Trophoblast cell (in vitro differentiated cells and primary cell): ENCODE results near the gene ABCB8.

Experiments
- DNase-seq, 2 donors: peaks; one replicate each; pipeline ENCODE4 v3.0.0-alpha.2; 2016
- H2AFZ ChIP-seq: 2 replicates; pipeline ENCODE4 v1.6.1; 2013; ENCODE audit warnings: low read length, moderate library complexity, mild to moderate bottlenecking; ENCODE audit not compliant: insufficient read depth, poor library complexity
- H2AK5ac ChIP-seq: 2 replicates; pipeline ENCODE4 v1.6.1; 2013; ENCODE audit warnings: mild to moderate bottlenecking, low read length
- H2BK120ac ChIP-seq: 2 replicates; pipeline ENCODE4 v1.6.1; 2013; ENCODE audit warnings: low read length, mild to moderate bottlenecking, moderate library complexity; ENCODE audit not compliant: insufficient read depth, poor library complexity
- H2BK12ac ChIP-seq: 2 replicates; pipeline ENCODE4 v1.6.1; 2013; ENCODE audit warnings: mild to moderate bottlenecking, low read length, moderate library complexity
- H2BK5ac ChIP-seq: 2 replicates; pipeline ENCODE4 v1.6.1; 2013; ENCODE audit warnings: low read length, low read depth, moderate library complexity, mild to moderate bottlenecking; ENCODE audit not compliant: poor library complexity
- H3K14ac ChIP-seq: 2 replicates; pipeline ENCODE4 v1.6.1; 2013; ENCODE audit warnings: mild to moderate bottlenecking, low read length
- H3K18ac ChIP-seq: 2 replicates; pipeline ENCODE4 v1.6.1; 2013; ENCODE audit warnings: mild to moderate bottlenecking, low read length
- H3K23ac ChIP-seq: 2 replicates; pipeline ENCODE4 v1.6.1; 2013; ENCODE audit warnings: low read length
- H3K27ac ChIP-seq: 2 replicates; pipeline ENCODE4 v1.5.1; 2013; ENCODE audit warnings: low read depth, mild to moderate bottlenecking, inconsistent platforms, low read length, moderate library complexity
- H3K27me3 ChIP-seq: 2 replicates; pipeline ENCODE4 v1.6.1; 2013; ENCODE audit warnings: inconsistent platforms, mild to moderate bottlenecking, low read length, moderate library complexity; ENCODE audit not compliant: insufficient read depth
- H3K36me3 ChIP-seq, 2 experiments: 1 replicate in 1 of 2; 2 replicates in 1 of 2; pipeline ENCODE4 v1.6.1; 2013; ENCODE audit warnings: low read length in 2 of 2, mild to moderate bottlenecking in 2 of 2, moderate library complexity in 1 of 2; ENCODE audit not compliant: insufficient read depth in 2 of 2, control insufficient read depth in 1 of 2
- H3K4ac ChIP-seq: 2 replicates; pipeline ENCODE4 v1.6.1; 2013; ENCODE audit warnings: low read depth, mild to moderate bottlenecking, low read length, moderate library complexity
- H3K4me1 ChIP-seq, 2 experiments: 1 replicate in 1 of 2; 2 replicates in 1 of 2; pipeline ENCODE4 v1.6.1; 2013; ENCODE audit warnings: low read length in 2 of 2, mild to moderate bottlenecking in 2 of 2, moderate library complexity in 1 of 2; ENCODE audit not compliant: insufficient read depth in 2 of 2, control insufficient read depth in 1 of 2
- H3K4me2 ChIP-seq: 2 replicates; pipeline ENCODE4 v1.6.1; 2013; ENCODE audit warnings: inconsistent platforms, mild to moderate bottlenecking, low read length, moderate library complexity
- H3K4me3 ChIP-seq: 2 replicates; pipeline ENCODE4 v1.5.1; 2013; ENCODE audit warnings: mild to moderate bottlenecking, low read depth, low read length, inconsistent platforms
- H3K79me1 ChIP-seq: one replicate; pipeline ENCODE4 v1.6.1; 2013; ENCODE audit warnings: low read length
- H3K79me2 ChIP-seq: 2 replicates; pipeline ENCODE4 v1.6.1; 2013; ENCODE audit warnings: low read length, mild to moderate bottlenecking; ENCODE audit not compliant: control insufficient read depth, insufficient read depth, poor library complexity
- H3K9ac ChIP-seq: 2 replicates; pipeline ENCODE4 v1.6.1; 2013; ENCODE audit warnings: mild to moderate bottlenecking, low read length
- H3K9me3 ChIP-seq: 2 replicates; pipeline ENCODE4 v1.6.1; 2013; ENCODE audit warnings: low read depth, mild to moderate bottlenecking, control low read depth, inconsistent platforms, low read length; ENCODE audit not compliant: insufficient read depth
- H4K12ac ChIP-seq: 2 replicates; pipeline ENCODE4 v1.6.1; 2013; ENCODE audit warnings: low read depth, mild to moderate bottlenecking, low read length, moderate library complexity
- H4K8ac ChIP-seq: 2 replicates; pipeline ENCODE4 v1.6.1; 2013; ENCODE audit warnings: low read depth, mild to moderate bottlenecking, low read length, moderate library complexity
- H4K91ac ChIP-seq: one replicate; pipeline ENCODE4 v1.6.1; 2013; ENCODE audit warnings: low read depth, mild to moderate bottlenecking, low read length, moderate library complexity
- WGBS: extraction: QIAGEN DNeasy Blood & Tissue Kit; methylation state at CpG from one replicate; pipeline ENCODE4 v1.1.7; 2013; ENCODE audit warnings: missing lambda C conversion rate; ENCODE audit not compliant: insufficient read length, insufficient coverage; ENCODE audit errors: extremely low coverage; 5-methylcytosine and 5-hydroxymethylcytosine counted together

The ABCB8 gene

GRCh38 chr7:150992833-150993302 is 35.4 kb upstream of the ABCB8 start:
- H3K27me3 ChIP-seq = no peaks in the 10 kb centered on the region
- H2AFZ ChIP-seq = no peak overlapping the region
- no peak overlapping the region for H3K9ac ChIP-seq
- no peaks in the 10 kb centered on the region for H3K36me3 ChIP-seq
- no CpG with 5 or more reads among the region's 5 CpGs for WGBS
- no peak overlapping the region for H3K18ac ChIP-seq
- H3K9me3 ChIP-seq = peaks cover 16% of the 10 kb centered on the region
- no peak overlapping the region for H3K4ac ChIP-seq
- DNase-seq = no peak
- H3K14ac ChIP-seq = no peak overlapping the region
- no peaks in the 10 kb centered on the region for H3K4me1 ChIP-seq
- H4K12ac ChIP-seq = no peak overlapping the region
- no peak overlapping the region for H4K91ac ChIP-seq
- no peak overlapping the region for H3K4me3 ChIP-seq
- no peak overlapping the region for H3K4me2 ChIP-seq
- no peak overlapping the region for H2BK12ac ChIP-seq
- H2BK120ac ChIP-seq = no peak overlapping the region
- H3K23ac ChIP-seq = no peak overlapping the region
- H3K79me1 ChIP-seq = no peaks in the 10 kb centered on the region
- no peaks in the 10 kb centered on the region for H3K79me2 ChIP-seq
- no peak overlapping the region for H4K8ac ChIP-seq
- H3K27ac ChIP-seq = no peak overlapping the region
- H2AK5ac ChIP-seq = no peak overlapping the region
- H2BK5ac ChIP-seq = no peak overlapping the region

- Histone ChIP-seq H2BK120ac (no peak overlapping the region), H2BK5ac (no peak overlapping the region), H4K91ac (no peak overlapping the region), H2AK5ac (no peak overlapping the region), H3K27ac (no peak overlapping the region), H3K18ac (no peak overlapping the region), H3K14ac (no peak overlapping the region), H3K4ac (no peak overlapping the region), H3K4me2 (no peak overlapping the region), H3K9me3 (peaks cover 16% of the 10 kb centered on the region), H3K23ac (no peak overlapping the region), H3K79me1 (no peaks in the 10 kb centered on the region), H3K4me1 (no peaks in the 10 kb centered on the region), H2AFZ (no peak overlapping the region), H4K12ac (no peak overlapping the region), H3K9ac (no peak overlapping the region), H3K79me2 (no peaks in the 10 kb centered on the region), H3K27me3 (no peaks in the 10 kb centered on the region), H3K4me3 (no peak overlapping the region), H2BK12ac (no peak overlapping the region), H4K8ac (no peak overlapping the region), H3K36me3 (no peaks in the 10 kb centered on the region)
- DNase-seq = no peak
- WGBS = no CpG with 5 or more reads among the region's 14 CpGs
These were observed 34.7 kb upstream of the ABCB8 start for GRCh38 chr7:150993511-150993910.

GRCh38 chr7:150994141-150994837 is 34.0 kb upstream of the ABCB8 start:
- Histone ChIP-seq H3K9me3 (peaks cover 16% of the 10 kb centered on the region), H3K27ac (no peak overlapping the region), H3K79me1 (no peaks in the 10 kb centered on the region), H2BK12ac (no peak overlapping the region), H2AFZ (no peak overlapping the region), H2BK5ac (no peak overlapping the region), H3K4me2 (no peak overlapping the region), H3K23ac (no peak overlapping the region), H3K4me3 (no peak overlapping the region), H3K79me2 (no peaks in the 10 kb centered on the region), H4K8ac (no peak overlapping the region), H3K36me3 (no peaks in the 10 kb centered on the region), H2AK5ac (no peak overlapping the region), H3K14ac (no peak overlapping the region), H3K27me3 (no peaks in the 10 kb centered on the region), H3K18ac (no peak overlapping the region), H4K12ac (no peak overlapping the region), H3K9ac (no peak overlapping the region), H2BK120ac (no peak overlapping the region), H4K91ac (no peak overlapping the region), H3K4me1 (no peaks in the 10 kb centered on the region), H3K4ac (no peak overlapping the region)
- no peak for DNase-seq
- no CpG with 5 or more reads among the region's 15 CpGs for WGBS

DNA sequence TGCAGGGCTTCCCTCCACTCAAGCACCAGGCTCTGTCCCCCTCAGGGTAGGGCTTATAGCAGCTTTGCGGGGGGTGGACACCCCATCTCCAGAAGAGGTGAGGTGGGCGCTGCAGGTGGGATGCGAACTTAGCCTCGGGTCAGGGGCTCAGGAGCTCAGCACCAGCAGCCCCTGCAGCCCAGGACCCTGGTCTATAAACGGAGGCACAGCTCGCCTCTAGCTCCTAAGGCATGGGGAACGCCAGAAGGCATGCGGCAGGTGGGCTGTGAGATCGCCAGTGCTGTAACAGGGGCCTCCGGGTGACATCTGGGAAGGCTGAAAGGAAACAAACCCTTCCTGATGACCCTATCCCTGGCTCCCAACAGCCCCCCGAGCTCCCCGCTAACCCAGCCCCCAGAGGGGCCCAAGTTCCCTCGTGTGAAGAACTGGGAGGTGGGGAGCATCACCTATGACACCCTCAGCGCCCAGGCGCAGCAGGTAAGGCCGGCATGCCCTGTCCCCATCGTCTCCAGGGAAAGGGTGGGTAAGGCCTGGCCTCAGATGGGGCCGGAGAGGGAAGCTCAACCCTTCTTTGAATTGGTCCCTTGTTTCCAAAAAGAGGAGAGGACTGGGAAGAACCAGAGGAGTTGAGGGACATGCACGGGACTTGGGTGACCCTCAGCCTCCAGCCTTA is 33.3 kb upstream of the ABCB8 start:
- H3K79me1 ChIP-seq = no peaks in the 10 kb centered on the region
- no peak overlapping the region for H3K18ac ChIP-seq
- WGBS = no CpG with 5 or more reads among the region's 19 CpGs

More for the DNA sequence above, 33.3 kb upstream of the ABCB8 start:
- H3K9ac ChIP-seq = no peak overlapping the region
- no peak overlapping the region for H2AFZ ChIP-seq
- H4K12ac ChIP-seq = no peak overlapping the region
- H3K4me1 ChIP-seq = no peaks in the 10 kb centered on the region
- no peak overlapping the region for H4K91ac ChIP-seq
- no peaks in the 10 kb centered on the region for H3K27me3 ChIP-seq
- DNase-seq = no peak
- no peak overlapping the region for H3K14ac ChIP-seq
- no peak overlapping the region for H2AK5ac ChIP-seq
- no peaks in the 10 kb centered on the region for H3K79me2 ChIP-seq
- H3K4me3 ChIP-seq = no peak overlapping the region
- no peak overlapping the region for H2BK5ac ChIP-seq
- H3K27ac ChIP-seq = no peak overlapping the region
- H3K4ac ChIP-seq = no peak overlapping the region
- H3K36me3 ChIP-seq = no peaks in the 10 kb centered on the region
- no peak overlapping the region for H3K23ac ChIP-seq
- no peak overlapping the region for H2BK120ac ChIP-seq
- H2BK12ac ChIP-seq = no peak overlapping the region
- H3K4me2 ChIP-seq = no peak overlapping the region
- peaks cover 10% of the 10 kb centered on the region for H3K9me3 ChIP-seq
- H4K8ac ChIP-seq = no peak overlapping the region
